ENCODE results near the gene SEC14L6. TPM values are rescaled to one million over a fixed set of nuclear protein-coding genes. Genes with fewer than 3 reads are reported as not detected.

Gene SEC14L6
- total RNA-seq, 2 experiments from 2014 or later, result not detected

DNA sequence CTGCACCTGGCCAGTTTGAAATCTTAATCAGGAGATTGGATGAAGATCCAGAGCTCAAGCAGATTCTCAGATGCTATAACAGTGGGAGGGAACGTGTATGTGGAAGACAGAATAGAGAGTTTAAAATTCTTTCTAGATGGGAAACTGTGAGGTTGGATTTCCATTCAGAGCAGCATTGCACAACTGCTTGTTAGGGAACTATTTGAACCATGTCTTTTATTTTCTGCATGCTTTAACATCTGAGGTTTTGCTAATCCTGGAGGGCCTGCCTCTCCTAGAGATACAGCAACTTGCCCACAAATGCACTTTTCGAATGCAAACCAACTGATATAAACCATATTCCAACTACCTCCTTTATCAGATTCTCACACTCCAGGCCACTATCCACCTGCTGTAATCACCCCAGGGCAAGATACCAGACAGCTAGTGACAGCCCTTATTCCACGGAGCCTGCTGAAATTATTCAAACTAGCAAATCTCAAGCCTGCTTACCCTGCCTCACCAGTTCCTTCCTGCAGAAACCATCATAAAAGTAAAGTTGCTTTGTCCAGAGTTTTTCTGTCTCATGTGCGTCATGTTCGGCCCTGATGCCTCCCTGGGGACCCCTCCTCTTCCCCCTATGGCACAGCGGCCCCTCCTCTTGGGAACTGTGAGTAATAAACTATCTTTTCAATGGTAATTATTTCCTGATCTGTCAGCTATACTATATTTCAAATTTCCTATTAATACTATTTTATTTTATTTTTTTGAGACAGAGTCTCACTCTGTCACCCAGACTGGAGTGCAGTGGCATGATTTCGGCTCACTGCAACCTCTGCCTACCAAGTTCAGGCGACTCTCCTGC is 22.7 kb downstream of the SEC14L6 start:
- intact Hi-C loops (cut with micrococcal nuclease; ENCODE audit: unreplicated experiment), result no loop called here
- Histone ChIP-seq H3K4me3 (ENCODE audit: low read depth, low read length, poor library complexity, severe bottlenecking) (no peak overlapping the region), H3K27ac (ENCODE audit: low read depth, low read length, poor library complexity, severe bottlenecking) (no peak overlapping the region), H3K4me1 (ENCODE audit: insufficient read depth, low read length, poor library complexity, severe bottlenecking) (no peaks in the 10 kb centered on the region), H3K9me2 (ENCODE audit: insufficient read depth, low read length) (no peaks in the 10 kb centered on the region), H3K36me3 (ENCODE audit: insufficient read depth, low read length) (no peaks in the 10 kb centered on the region), H3K4me2 (ENCODE audit: low read length) (no peak overlapping the region), H3K79me2 (ENCODE audit: insufficient read depth, low read depth, low read length) (no peaks in the 10 kb centered on the region), H2AFZ (ENCODE audit: low read length) (no peak overlapping the region), H4K20me1 (ENCODE audit: insufficient read depth, low read length) (no peaks in the 10 kb centered on the region), H3K9me3 (ENCODE audit: low read length) (no peaks in the 10 kb centered on the region)
- CTCF ChIA-PET (ENCODE audit: unreplicated experiment), result no interaction called here
- TF ChIP-seq, protein P1, sequence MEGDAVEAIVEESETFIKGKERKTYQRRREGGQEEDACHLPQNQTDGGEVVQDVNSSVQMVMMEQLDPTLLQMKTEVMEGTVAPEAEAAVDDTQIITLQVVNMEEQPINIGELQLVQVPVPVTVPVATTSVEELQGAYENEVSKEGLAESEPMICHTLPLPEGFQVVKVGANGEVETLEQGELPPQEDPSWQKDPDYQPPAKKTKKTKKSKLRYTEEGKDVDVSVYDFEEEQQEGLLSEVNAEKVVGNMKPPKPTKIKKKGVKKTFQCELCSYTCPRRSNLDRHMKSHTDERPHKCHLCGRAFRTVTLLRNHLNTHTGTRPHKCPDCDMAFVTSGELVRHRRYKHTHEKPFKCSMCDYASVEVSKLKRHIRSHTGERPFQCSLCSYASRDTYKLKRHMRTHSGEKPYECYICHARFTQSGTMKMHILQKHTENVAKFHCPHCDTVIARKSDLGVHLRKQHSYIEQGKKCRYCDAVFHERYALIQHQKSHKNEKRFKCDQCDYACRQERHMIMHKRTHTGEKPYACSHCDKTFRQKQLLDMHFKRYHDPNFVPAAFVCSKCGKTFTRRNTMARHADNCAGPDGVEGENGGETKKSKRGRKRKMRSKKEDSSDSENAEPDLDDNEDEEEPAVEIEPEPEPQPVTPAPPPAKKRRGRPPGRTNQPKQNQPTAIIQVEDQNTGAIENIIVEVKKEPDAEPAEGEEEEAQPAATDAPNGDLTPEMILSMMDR (conservative IDR thresholded peaks at IDR 0.05; ENCODE audit: low read length), result no peak
- TF ChIP-seq EZH2phosphoT487 (IDR thresholded peaks at IDR 0.05; ENCODE audit: borderline replicate concordance, low read depth, low read length), result no peak
- POLR2A ChIA-PET, result no interaction called here
- no peak for DNase-seq (ENCODE audit: low spot score)
- BruUV-seq (replicated peaks), result no TSS peak

DNA sequence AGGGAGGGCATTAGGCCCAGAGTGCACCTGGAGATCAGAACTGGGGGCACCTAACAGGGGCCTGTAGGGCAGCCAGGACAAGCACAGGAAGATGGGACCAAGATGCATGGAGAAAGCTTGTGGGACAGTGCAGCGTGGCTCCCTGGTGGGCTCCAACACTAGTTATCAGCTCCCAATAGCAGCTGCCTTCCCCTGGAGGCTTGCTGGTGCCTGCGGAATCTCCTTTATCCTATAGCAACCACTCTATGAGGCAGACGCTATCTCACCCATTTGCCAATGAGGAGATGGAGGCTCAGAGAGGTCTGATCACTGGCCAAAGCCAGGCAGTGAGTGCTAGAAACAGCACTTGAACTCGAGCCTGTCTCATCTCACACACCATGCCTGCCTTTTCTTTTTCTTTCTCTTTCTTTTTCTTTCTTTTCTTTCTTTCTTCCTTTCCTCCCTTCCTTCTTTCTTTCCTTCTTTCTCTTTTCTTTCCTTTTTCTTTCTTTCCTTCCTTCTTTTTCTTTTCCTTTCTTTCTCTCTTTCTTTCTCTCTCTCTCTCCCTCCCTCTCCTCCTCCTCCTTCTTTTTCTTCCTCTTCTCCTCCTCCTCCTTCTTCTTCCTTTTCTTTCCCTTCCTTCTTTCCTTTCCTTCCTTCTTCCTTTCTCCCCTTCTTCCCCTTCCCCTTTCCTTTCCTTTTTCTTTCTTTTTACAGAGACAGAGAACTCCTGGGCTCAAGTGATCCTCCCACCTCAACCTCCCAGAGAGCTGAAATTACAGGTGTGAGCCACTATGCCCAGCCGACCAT is 25.0 kb downstream of the SEC14L6 start:
- Histone ChIP-seq H4K20me1 (ENCODE audit: insufficient read depth, low read length) (no peaks in the 10 kb centered on the region), H3K9me3 (ENCODE audit: low read length) (no peaks in the 10 kb centered on the region), H3K4me2 (ENCODE audit: low read length) (no peak overlapping the region), H3K79me2 (ENCODE audit: insufficient read depth, low read depth, low read length) (no peaks in the 10 kb centered on the region), H3K36me3 (ENCODE audit: insufficient read depth, low read length) (no peaks in the 10 kb centered on the region), H2AFZ (ENCODE audit: low read length) (no peak overlapping the region), H3K27ac (ENCODE audit: low read depth, low read length, poor library complexity, severe bottlenecking) (no peak overlapping the region), H3K4me3 (ENCODE audit: low read depth, low read length, poor library complexity, severe bottlenecking) (no peak overlapping the region), H3K4me1 (ENCODE audit: insufficient read depth, low read length, poor library complexity, severe bottlenecking) (no peaks in the 10 kb centered on the region), H3K9me2 (ENCODE audit: insufficient read depth, low read length) (no peaks in the 10 kb centered on the region)
- POLR2A ChIA-PET, result no interaction called here
- TF ChIP-seq, protein P1 (conservative IDR thresholded peaks at IDR 0.05; ENCODE audit: low read length), result no peak
- no peak for TF ChIP-seq EZH2phosphoT487 (IDR thresholded peaks at IDR 0.05; ENCODE audit: borderline replicate concordance, low read depth, low read length)
- CTCF ChIA-PET (ENCODE audit: unreplicated experiment), result no interaction called here
- DNase-seq (ENCODE audit: low spot score), result no peak
- intact Hi-C loops (cut with micrococcal nuclease; ENCODE audit: unreplicated experiment), result no loop called here
- BruUV-seq (replicated peaks), result no TSS peak
